IPS-18a (cell line): ENCODE data around the gene EDN3.

ENCODE experiments used
- H3K27ac ChIP-seq: one replicate; pipeline ENCODE4 v1.5.1; 2013; ENCODE audit warnings: low read length
- H3K27me3 ChIP-seq: one replicate; pipeline ENCODE4 v1.6.1; 2013; ENCODE audit warnings: mild to moderate bottlenecking, low read length; ENCODE audit not compliant: control insufficient read depth, insufficient read depth
- H3K36me3 ChIP-seq: one replicate; pipeline ENCODE4 v1.6.1; 2013; ENCODE audit warnings: low read depth, low read length; ENCODE audit not compliant: control insufficient read depth
- H3K4me1 ChIP-seq: one replicate; pipeline ENCODE4 v1.6.1; 2013; ENCODE audit warnings: low read depth, low read length; ENCODE audit not compliant: control insufficient read depth
- H3K4me3 ChIP-seq: one replicate; pipeline ENCODE4 v1.5.1; 2013; ENCODE audit warnings: low read length
- H3K9ac ChIP-seq: one replicate; pipeline ENCODE4 v1.6.1; 2013; ENCODE audit warnings: mild to moderate bottlenecking, low read length, moderate library complexity
- H3K9me3 ChIP-seq: one replicate; pipeline ENCODE4 v1.6.1; 2013; ENCODE audit warnings: low read depth, low read length; ENCODE audit not compliant: control insufficient read depth

EDN3 gene

DNA sequence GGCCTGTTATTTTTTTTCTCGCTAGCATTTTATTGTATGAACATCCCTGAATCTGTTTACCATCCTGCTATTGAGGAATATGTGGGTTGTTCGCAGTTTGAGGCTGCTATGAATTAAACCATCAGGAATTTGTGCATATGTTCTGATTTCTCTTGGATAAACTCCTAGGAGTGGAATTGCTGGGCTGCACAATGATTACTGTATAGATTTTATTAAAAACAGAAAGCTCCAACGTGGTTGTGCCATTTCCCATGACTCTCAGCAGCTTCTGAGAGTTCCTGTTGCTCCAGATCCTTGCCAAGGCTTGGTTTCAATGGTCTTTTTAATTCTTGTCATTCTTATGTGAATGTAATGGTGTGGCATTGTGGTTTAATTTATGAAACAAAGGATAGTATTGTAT lies 75.1 kb downstream of the EDN3 start:
- Histone ChIP-seq H3K4me1 (no peaks in the 10 kb centered on the region), H3K36me3 (no peaks in the 10 kb centered on the region), H3K27ac (no peak overlapping the region), H3K9ac (no peak overlapping the region), H3K9me3 (no peaks in the 10 kb centered on the region), H3K27me3 (no peaks in the 10 kb centered on the region), H3K4me3 (no peak overlapping the region)
